Kidney (tissue), 14 donors: ENCODE results near the gene SULT4A1. TPM values are rescaled to one million over a fixed set of nuclear protein-coding genes. Genes with fewer than 3 reads are reported as not detected.
A peak's percentile ranks its signal among the peaks of the same experiment; 100 is the strongest.

Experiments
- DNase-seq, 5 donors: peaks; one replicate each; pipeline ENCODE4 v3.0.0-alpha.2; 2013 to 2020
- FAIRE-seq: peaks from 2 replicates; lab custom pipeline; 2012; peaks lifted over from hg19 to GRCh38; lab: Jason Lieb, UNC
- H3K27ac ChIP-seq, 2 donors: one replicate each; pipeline ENCODE4 v1.7.0; 2013; ENCODE audit warnings: low read depth in 2 of 2, low read length in 2 of 2, inconsistent platforms in 1 of 2
- H3K27me3 ChIP-seq: one replicate; pipeline ENCODE4 v1.7.1; 2013; ENCODE audit warnings: low read length, inconsistent platforms; ENCODE audit not compliant: control insufficient read depth, insufficient read depth
- H3K36me3 ChIP-seq, 3 donors: one replicate each; pipeline versions ENCODE4 v1.7.0 to v1.7.1; 2013; ENCODE audit warnings: low read length in 3 of 3, control low read depth in 1 of 3, inconsistent platforms in 1 of 3; ENCODE audit not compliant: insufficient read depth in 3 of 3, control insufficient read depth in 2 of 3
- H3K4me1 ChIP-seq, 3 donors: one replicate each; pipeline versions ENCODE4 v1.7.0 to v1.7.1; 2013; ENCODE audit warnings: low read length in 3 of 3, inconsistent platforms in 1 of 3, low read depth in 1 of 3; ENCODE audit not compliant: control insufficient read depth in 2 of 3, insufficient read depth in 2 of 3
- H3K4me3 ChIP-seq, 3 donors: one replicate each; pipeline versions ENCODE4 v1.7.0 to v1.8.1; 2013; ENCODE audit warnings: low read length in 3 of 3, control low read depth in 1 of 3, inconsistent platforms in 1 of 3
- H3K9ac ChIP-seq, 3 donors: one replicate each; pipeline versions ENCODE4 v1.7.0 to v1.7.1; 2013; ENCODE audit warnings: low read length in 3 of 3, control low read depth in 1 of 3, inconsistent platforms in 1 of 3
- H3K9me3 ChIP-seq, 3 donors: one replicate each; pipeline versions ENCODE4 v1.7.0 to v1.7.1; 2013; ENCODE audit warnings: low read length in 3 of 3, control low read depth in 1 of 3, inconsistent platforms in 1 of 3; ENCODE audit not compliant: control insufficient read depth in 2 of 3, insufficient read depth in 1 of 3
- CTCF ChIP-seq: IDR thresholded peaks from 3 replicates; pipeline ENCODE4 v1.5.1; 2012; ENCODE audit warnings: mild to moderate bottlenecking, moderate library complexity, borderline replicate concordance; ENCODE audit not compliant: insufficient read depth; ENCODE audit errors: extremely low read depth
- intact Hi-C: fragments of 100-400 bp; cut with DNase I; formaldehyde crosslinking; loops from one replicate; pipeline ENCODE4 v1.11.1; 2022
- polyA plus RNA-seq: library from polyadenylated mRNA; stranded (reverse); fragments of 350-450 nt; fragmentation: Illumina TruSeq; extraction: RNeasy Lipid Tissue Mini Kit (QIAGEN cat#74804); gene quantifications from one replicate; pipeline ENCODE4 v1.2.3, GENCODE V29; 2014; ENCODE audit warnings: low read depth, low replicate concordance; ENCODE audit not compliant: insufficient read depth
- total RNA-seq: library from RNA; stranded (reverse); fragmentation: NEBNext Ultra II Directional; extraction: Animal tissue kit (Norgen Biotek cat#: 25700); gene quantifications from one replicate; pipeline ENCODE4 v1.2.1, GENCODE V29; 2021
- donor health status: control.
- donor health status: control.
- donor health status: control.
- donor health status: control.
- donor health status: control.
- donor health status: DM: yes; HTN: yes; CAD: no.
- donor health status: Normal renal cell carcinoma (clear cell type).

SULT4A1 gene
- total and polyA plus RNA-seq, 2 donors from 2014 or later = 0.52 to 0.57 TPM

GRCh38 chr22:43859621-43860020, 2.7 kb downstream of the SULT4A1 start:
- DNase-seq (peak in 2 of 5 donors; percentile 3 to 15), FAIRE-seq (no peak)
- Histone ChIP-seq H3K9me3 (peaks cover 0 to 3% (median 0%) of the 10 kb centered on the region in 3 donors), H3K9ac (no peak overlapping the region), H3K4me1 (no peaks in the 10 kb centered on the region), H3K27ac (no peak overlapping the region), H3K27me3 (no peaks in the 10 kb centered on the region), H3K36me3 (no peaks in the 10 kb centered on the region), H3K4me3 (no peak overlapping the region)
- TF ChIP-seq CTCF = no peak
- intact Hi-C loops = no loop called here

GRCh38 chr22:43859176-43859575, 3.1 kb downstream of the SULT4A1 start:
- TF ChIP-seq CTCF = no peak
- FAIRE-seq = no peak
- intact Hi-C loops = no loop called here
- H3K9ac ChIP-seq = no peak overlapping the region
- H3K4me3 ChIP-seq = no peak overlapping the region
- H3K36me3 ChIP-seq = no peaks in the 10 kb centered on the region
- no peaks in the 10 kb centered on the region for H3K27me3 ChIP-seq
- peaks cover 0 to 3% (median 0%) of the 10 kb centered on the region in 3 donors for H3K9me3 ChIP-seq
- peak in 1 of 5 donors; percentile 14 for DNase-seq
- H3K27ac ChIP-seq = no peak overlapping the region
- H3K4me1 ChIP-seq = no peaks in the 10 kb centered on the region

- no peak for TF ChIP-seq CTCF
- H3K9me3 ChIP-seq = peaks cover 0 to 3% (median 0%) of the 10 kb centered on the region in 3 donors
- no peaks in the 10 kb centered on the region for H3K27me3 ChIP-seq
- no peaks in the 10 kb centered on the region for H3K36me3 ChIP-seq
- intact Hi-C loops = no loop called here
- no peaks in the 10 kb centered on the region for H3K4me1 ChIP-seq
- H3K27ac ChIP-seq = no peak overlapping the region
- H3K9ac ChIP-seq = no peak overlapping the region
- FAIRE-seq (no peak), DNase-seq (peak in 2 of 5 donors; percentile 7 to 15)
- H3K4me3 ChIP-seq = no peak overlapping the region
Observed at GRCh38 chr22:43858156-43858895, 4.0 kb downstream of the SULT4A1 start.
